Osteocyte (in vitro differentiated cells): ENCODE data around the gene C4BPA. TPM values are rescaled to one million over a fixed set of nuclear protein-coding genes. Genes with fewer than 3 reads are reported as not detected.

Experiments
- DNase-seq: peaks from one replicate; pipeline ENCODE4 v3.0.0; 2021; ENCODE audit warnings: mixed read lengths; ENCODE audit not compliant: unreplicated experiment; ENCODE audit errors: extremely low spot score
- H3K27ac Mint-ChIP-seq: one replicate; pipeline ENCODE4 v1.8.0; 2021; ENCODE audit warnings: mild to moderate bottlenecking, mixed read lengths; ENCODE audit not compliant: unreplicated experiment
- H3K27me3 Mint-ChIP-seq: one replicate; pipeline ENCODE4 v1.8.0; 2021; ENCODE audit warnings: mixed read lengths; ENCODE audit not compliant: unreplicated experiment
- H3K36me3 Mint-ChIP-seq: one replicate; pipeline ENCODE4 v1.8.0; 2021; ENCODE audit warnings: mixed read lengths; ENCODE audit not compliant: unreplicated experiment
- H3K4me1 Mint-ChIP-seq: one replicate; pipeline ENCODE4 v1.8.0; 2021; ENCODE audit warnings: mixed read lengths; ENCODE audit not compliant: unreplicated experiment
- H3K4me3 Mint-ChIP-seq: one replicate; pipeline ENCODE4 v1.8.0; 2021; ENCODE audit warnings: mild to moderate bottlenecking, moderate library complexity, mixed read lengths; ENCODE audit not compliant: unreplicated experiment
- H3K9me3 Mint-ChIP-seq: one replicate; pipeline ENCODE4 v1.8.0; 2021; ENCODE audit warnings: mixed read lengths; ENCODE audit not compliant: unreplicated experiment
- CTCF ChIP-seq: fragments of 200-600 bp; sonication (generic); IDR thresholded peaks from 2 replicates; pipeline ENCODE4 v1.5.0; 2021; ENCODE audit warnings: antibody characterized with exemption, mild to moderate bottlenecking, moderate library complexity
- total RNA-seq: library from RNA; stranded (reverse); gene quantifications from 2 replicates; pipeline ENCODE4 v1.2.1, GENCODE V29; 2021

Gene C4BPA
- total RNA-seq, 1 donor from 2014 or later: not detected

GRCh38 chr1:207191061-207191460 is 87.0 kb downstream of the C4BPA start:
- H3K4me3 Mint-ChIP-seq: no peak overlapping the region
- H3K4me1 Mint-ChIP-seq: no peaks in the 10 kb centered on the region
- no peaks in the 10 kb centered on the region for H3K36me3 Mint-ChIP-seq
- no peak for TF ChIP-seq CTCF
- no peak for DNase-seq
- no peak overlapping the region for H3K27ac Mint-ChIP-seq
- no peaks in the 10 kb centered on the region for H3K27me3 Mint-ChIP-seq
- H3K9me3 Mint-ChIP-seq: peaks cover 8% of the 10 kb centered on the region

- H3K4me1 Mint-ChIP-seq: no peaks in the 10 kb centered on the region
- no peak for DNase-seq
- H3K27me3 Mint-ChIP-seq: no peaks in the 10 kb centered on the region
- H3K27ac Mint-ChIP-seq: no peak overlapping the region
- H3K36me3 Mint-ChIP-seq: no peaks in the 10 kb centered on the region
- TF ChIP-seq CTCF: no peak
- H3K9me3 Mint-ChIP-seq: peaks cover 8% of the 10 kb centered on the region
- no peak overlapping the region for H3K4me3 Mint-ChIP-seq
Observed at GRCh38 chr1:207191776-207192175, 87.7 kb downstream of the C4BPA start.

GRCh38 chr1:207194197-207194596 is 90.2 kb downstream of the C4BPA start:
- DNase-seq: no peak
- Mint-ChIP-seq H3K27ac (no peak overlapping the region), H3K9me3 (peaks cover 23% of the 10 kb centered on the region), H3K36me3 (no peaks in the 10 kb centered on the region), H3K4me1 (no peaks in the 10 kb centered on the region), H3K4me3 (no peak overlapping the region), H3K27me3 (no peaks in the 10 kb centered on the region)
- TF ChIP-seq CTCF: no peak

Other genes starting within 250 kb of the C4BPA start
- not detected in 2 replicates for gene IL20, start 238.6 kb upstream of the C4BPA start, total RNA-seq
- not detected in 2 replicates for gene IL24, start 206.8 kb upstream of the C4BPA start, total RNA-seq
- gene FCMR, start 182.3 kb upstream of the C4BPA start, total RNA-seq: not detected in 2 replicates
- not detected in 2 replicates for gene PIGR, start 157.8 kb upstream of the C4BPA start, total RNA-seq
- not detected in 2 replicates for gene FCAMR, start 133.8 kb upstream of the C4BPA start, total RNA-seq
- not detected in 2 replicates for gene C1orf116, start 71.5 kb upstream of the C4BPA start, total RNA-seq
- gene YOD1, start 53.0 kb upstream of the C4BPA start, total RNA-seq: 4.6 and 4.8 TPM in 2 replicates
- gene PFKFB2, start 51.0 kb upstream of the C4BPA start, total RNA-seq: 15.8 TPM in 2 replicates
- not detected in 2 replicates for gene C4BPB, start 15.4 kb upstream of the C4BPA start, total RNA-seq
- 2.7 and 3.3 TPM in 2 replicates for gene CD55, start 217.4 kb downstream of the C4BPA start, total RNA-seq